WTC11 (cell line): ENCODE measurements around the gene COL4A1. TPM values are rescaled to one million over a fixed set of nuclear protein-coding genes. Genes with fewer than 3 reads are reported as not detected.

Source experiments
- ATAC-seq: fragments of 200-7000 bp; cut with Tn5 transposase; 2 replicates; pipeline ENCODE4 v1.10.0; 2021; ENCODE audit warnings: mild to moderate bottlenecking, moderate library complexity
- CTCF ChIA-PET: fragments of 300-600 bp; sonication (Branson Sonifier 250); formaldehyde crosslinking; loops from one replicate; lab custom pipeline; 2021; ENCODE audit warnings: antibody characterized with exemption; lab: Charles Lee
- POLR2A ChIA-PET: fragments of 350-600 bp; sonication (Branson Sonifier 250); formaldehyde crosslinking; loops from one replicate; lab custom pipeline; 2021; ENCODE audit warnings: antibody characterized with exemption; lab: Charles Lee
- DNase-seq: peaks from one replicate; pipeline ENCODE4 v3.0.0; 2021; ENCODE audit warnings: low spot score
- H3K27ac Mint-ChIP-seq: 2 replicates; pipeline ENCODE4 v1.8.0; 2021; ENCODE audit warnings: mixed read lengths
- H3K27me3 Mint-ChIP-seq: 2 replicates; pipeline ENCODE4 v1.8.0; 2021; ENCODE audit warnings: low read depth, mild to moderate bottlenecking, moderate library complexity, mixed read lengths
- H3K36me3 Mint-ChIP-seq: 2 replicates; pipeline ENCODE4 v1.8.0; 2021; ENCODE audit warnings: mixed read lengths
- H3K4me1 Mint-ChIP-seq: 2 replicates; pipeline ENCODE4 v1.8.0; 2022; ENCODE audit warnings: mixed read lengths
- H3K4me3 Mint-ChIP-seq: 2 replicates; pipeline ENCODE4 v1.8.0; 2021; ENCODE audit warnings: mild to moderate bottlenecking, moderate library complexity, mixed read lengths
- H3K9me3 Mint-ChIP-seq: 2 replicates; pipeline ENCODE4 v1.8.0; 2021; ENCODE audit warnings: mixed read lengths
- ELF4 ChIP-seq: sonication (generic); formaldehyde crosslinking; IDR thresholded peaks from 2 replicates; pipeline ENCODE4 v1.8.1; 2022; ENCODE audit warnings: low read depth, mild to moderate bottlenecking, moderate library complexity, missing genetic modification reagents
- ESRRA ChIP-seq: sonication (generic); formaldehyde crosslinking; IDR thresholded peaks from 2 replicates; pipeline ENCODE4 v1.8.1; 2022; ENCODE audit warnings: mild to moderate bottlenecking, missing genetic modification reagents, borderline replicate concordance
- GRHL2 ChIP-seq: fragments of 250-450 bp; sonication (Bioruptor Pico); IDR thresholded peaks from 2 replicates; pipeline ENCODE4 v1.8.0; 2022; ENCODE audit warnings: mild to moderate bottlenecking, moderate library complexity; ENCODE audit not compliant: insufficient replicate concordance, severe bottlenecking
- KAT7 ChIP-seq: sonication (generic); formaldehyde crosslinking; IDR thresholded peaks from 2 replicates; pipeline ENCODE4 v1.8.1; 2023; ENCODE audit warnings: missing genetic modification reagents, mild to moderate bottlenecking, borderline replicate concordance
- PRRX2 ChIP-seq: fragments of 250-450 bp; sonication (Bioruptor Pico); IDR thresholded peaks from 2 replicates; pipeline ENCODE4 v1.8.0; 2021; ENCODE audit warnings: mild to moderate bottlenecking
- SP1 ChIP-seq: sonication (generic); formaldehyde crosslinking; conservative IDR thresholded peaks from 2 replicates; pipeline ENCODE4 v1.8.1; 2022; ENCODE audit warnings: missing genetic modification reagents
- TEAD1 ChIP-seq: sonication (generic); formaldehyde crosslinking; IDR thresholded peaks from 2 replicates; pipeline ENCODE4 v1.8.0; 2022; ENCODE audit warnings: mild to moderate bottlenecking, missing genetic modification reagents
- ZBTB21 ChIP-seq: sonication (generic); formaldehyde crosslinking; IDR thresholded peaks from 2 replicates; pipeline ENCODE4 v1.8.1; 2023; ENCODE audit warnings: mild to moderate bottlenecking, missing genetic modification reagents, borderline replicate concordance
- ZNF317 ChIP-seq: sonication (generic); formaldehyde crosslinking; IDR thresholded peaks from 2 replicates; pipeline ENCODE4 v1.8.1; 2023; ENCODE audit warnings: low read depth, mild to moderate bottlenecking, moderate library complexity, missing genetic modification reagents, borderline replicate concordance
- total RNA-seq: library from RNA; stranded (reverse); gene quantifications from 3 replicates; pipeline ENCODE4 v1.2.3, GENCODE V29; 2021
- TF ChIP-seq, protein P1 (sequence below): fragments of 200-600 bp; IDR thresholded peaks from 2 replicates; pipeline ENCODE4 v1.8.0; 2022; ENCODE audit warnings: antibody characterized with exemption
- TF ChIP-seq, protein P2 (sequence below): sonication (generic); formaldehyde crosslinking; IDR thresholded peaks from 2 replicates; pipeline ENCODE4 v1.8.1; 2022; ENCODE audit warnings: low read depth, missing genetic modification reagents, borderline replicate concordance
- TF ChIP-seq, protein P3 (sequence below): sonication (generic); formaldehyde crosslinking; IDR thresholded peaks from 2 replicates; pipeline ENCODE4 v1.8.0; 2023; ENCODE audit warnings: missing genetic modification reagents
- TF ChIP-seq, protein P4 (sequence below): fragments of 250-450 bp; sonication (Bioruptor Pico); IDR thresholded peaks from 2 replicates; pipeline ENCODE4 v1.9.0; 2021; ENCODE audit warnings: moderate library complexity, mild to moderate bottlenecking, inconsistent platforms, borderline replicate concordance
- TF ChIP-seq, protein P5 (sequence below): sonication (generic); formaldehyde crosslinking; IDR thresholded peaks from 2 replicates; pipeline ENCODE4 v1.8.0; 2022; ENCODE audit warnings: missing genetic modification reagents
- TF ChIP-seq, protein P6 (sequence below): sonication (generic); formaldehyde crosslinking; IDR thresholded peaks from 2 replicates; pipeline ENCODE4 v1.8.1; 2023; ENCODE audit warnings: mild to moderate bottlenecking, missing genetic modification reagents, moderate library complexity

COL4A1 gene
- total RNA-seq, 1 experiment from 2014 or later, result 89.6 TPM

DNA sequence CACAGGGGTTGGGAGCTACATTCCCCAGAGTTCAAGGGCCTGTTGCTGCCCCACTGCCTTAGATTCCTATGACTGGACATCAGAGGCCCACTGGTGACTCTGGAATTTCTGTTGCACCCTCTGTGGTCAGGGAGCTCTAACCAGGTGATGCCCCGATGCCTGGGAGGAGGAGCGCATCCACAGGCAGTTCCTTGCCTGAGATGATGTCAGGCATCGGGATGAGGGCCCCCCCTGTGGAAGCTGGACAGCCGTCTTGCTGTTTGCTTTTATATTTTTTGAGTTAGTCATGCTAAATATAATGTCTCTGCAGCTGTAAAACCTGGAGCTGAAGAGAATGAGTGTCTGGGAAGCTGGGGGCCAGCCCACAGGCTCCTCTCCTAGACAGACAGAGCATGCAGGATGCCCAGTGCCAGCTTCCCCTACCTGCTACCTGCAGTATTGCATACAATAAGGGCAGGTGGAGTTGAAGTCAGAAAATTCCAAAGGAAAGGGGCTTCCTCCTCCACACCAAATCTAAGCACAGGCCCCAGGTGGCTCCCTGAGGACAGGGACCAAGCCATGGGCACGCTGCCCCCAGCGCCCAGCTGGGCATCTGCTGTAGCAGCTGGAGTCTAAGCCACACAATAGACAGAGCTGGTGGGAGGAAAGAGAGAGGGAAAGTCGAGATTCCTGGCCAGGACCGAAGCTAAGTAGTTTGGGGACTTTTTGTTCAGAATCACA is 16.4 kb upstream of the COL4A1 start (continued):
- TF ChIP-seq, protein P1, sequence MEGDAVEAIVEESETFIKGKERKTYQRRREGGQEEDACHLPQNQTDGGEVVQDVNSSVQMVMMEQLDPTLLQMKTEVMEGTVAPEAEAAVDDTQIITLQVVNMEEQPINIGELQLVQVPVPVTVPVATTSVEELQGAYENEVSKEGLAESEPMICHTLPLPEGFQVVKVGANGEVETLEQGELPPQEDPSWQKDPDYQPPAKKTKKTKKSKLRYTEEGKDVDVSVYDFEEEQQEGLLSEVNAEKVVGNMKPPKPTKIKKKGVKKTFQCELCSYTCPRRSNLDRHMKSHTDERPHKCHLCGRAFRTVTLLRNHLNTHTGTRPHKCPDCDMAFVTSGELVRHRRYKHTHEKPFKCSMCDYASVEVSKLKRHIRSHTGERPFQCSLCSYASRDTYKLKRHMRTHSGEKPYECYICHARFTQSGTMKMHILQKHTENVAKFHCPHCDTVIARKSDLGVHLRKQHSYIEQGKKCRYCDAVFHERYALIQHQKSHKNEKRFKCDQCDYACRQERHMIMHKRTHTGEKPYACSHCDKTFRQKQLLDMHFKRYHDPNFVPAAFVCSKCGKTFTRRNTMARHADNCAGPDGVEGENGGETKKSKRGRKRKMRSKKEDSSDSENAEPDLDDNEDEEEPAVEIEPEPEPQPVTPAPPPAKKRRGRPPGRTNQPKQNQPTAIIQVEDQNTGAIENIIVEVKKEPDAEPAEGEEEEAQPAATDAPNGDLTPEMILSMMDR, result 0 out of 2 replicates have a peak, but pooled peaks have one; percentile 12
- TF ChIP-seq, protein P2, sequence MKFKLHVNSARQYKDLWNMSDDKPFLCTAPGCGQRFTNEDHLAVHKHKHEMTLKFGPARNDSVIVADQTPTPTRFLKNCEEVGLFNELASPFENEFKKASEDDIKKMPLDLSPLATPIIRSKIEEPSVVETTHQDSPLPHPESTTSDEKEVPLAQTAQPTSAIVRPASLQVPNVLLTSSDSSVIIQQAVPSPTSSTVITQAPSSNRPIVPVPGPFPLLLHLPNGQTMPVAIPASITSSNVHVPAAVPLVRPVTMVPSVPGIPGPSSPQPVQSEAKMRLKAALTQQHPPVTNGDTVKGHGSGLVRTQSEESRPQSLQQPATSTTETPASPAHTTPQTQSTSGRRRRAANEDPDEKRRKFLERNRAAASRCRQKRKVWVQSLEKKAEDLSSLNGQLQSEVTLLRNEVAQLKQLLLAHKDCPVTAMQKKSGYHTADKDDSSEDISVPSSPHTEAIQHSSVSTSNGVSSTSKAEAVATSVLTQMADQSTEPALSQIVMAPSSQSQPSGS (CRISPR knock-in tag), result no peak
- no peak for TF ChIP-seq TEAD1 (CRISPR knock-in tag)

DNA sequence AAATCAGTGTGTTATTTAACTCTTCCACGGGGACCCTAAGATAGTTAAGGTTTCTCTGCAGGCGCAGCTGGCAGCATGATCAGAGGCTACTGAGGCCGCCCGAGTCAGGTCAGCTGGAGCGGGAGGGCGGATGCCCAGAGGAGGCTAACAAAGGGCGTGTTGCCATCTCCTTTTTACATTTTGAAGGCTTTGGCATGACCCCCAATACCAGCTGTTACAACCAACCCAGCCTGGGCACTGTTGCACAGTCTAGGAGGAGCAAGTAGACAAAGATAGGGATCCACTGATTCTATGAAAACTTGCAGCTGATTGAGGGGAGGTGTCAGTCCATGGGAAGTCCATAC is 15.8 kb upstream of the COL4A1 start:
- H3K4me1 Mint-ChIP-seq, result peaks cover 59% of the 10 kb centered on the region
- H3K4me3 Mint-ChIP-seq, result no peak overlapping the region
- H3K9me3 Mint-ChIP-seq, result peaks cover 8% of the 10 kb centered on the region
- CTCF ChIA-PET, result interaction anchor here (1.0 to 4.0 kb wide), 8 partner anchors 15 to 101 kb away, joined by 4 to 29 read pairs (median 6); partner anchors contain the start of genes COL4A1 and COL4A2
- H3K27me3 Mint-ChIP-seq, result no peaks in the 10 kb centered on the region
- no peak for ATAC-seq
- TF ChIP-seq, protein P3, sequence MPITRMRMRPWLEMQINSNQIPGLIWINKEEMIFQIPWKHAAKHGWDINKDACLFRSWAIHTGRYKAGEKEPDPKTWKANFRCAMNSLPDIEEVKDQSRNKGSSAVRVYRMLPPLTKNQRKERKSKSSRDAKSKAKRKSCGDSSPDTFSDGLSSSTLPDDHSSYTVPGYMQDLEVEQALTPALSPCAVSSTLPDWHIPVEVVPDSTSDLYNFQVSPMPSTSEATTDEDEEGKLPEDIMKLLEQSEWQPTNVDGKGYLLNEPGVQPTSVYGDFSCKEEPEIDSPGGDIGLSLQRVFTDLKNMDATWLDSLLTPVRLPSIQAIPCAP (CRISPR knock-in tag), result no peak
- TF ChIP-seq, protein P4, sequence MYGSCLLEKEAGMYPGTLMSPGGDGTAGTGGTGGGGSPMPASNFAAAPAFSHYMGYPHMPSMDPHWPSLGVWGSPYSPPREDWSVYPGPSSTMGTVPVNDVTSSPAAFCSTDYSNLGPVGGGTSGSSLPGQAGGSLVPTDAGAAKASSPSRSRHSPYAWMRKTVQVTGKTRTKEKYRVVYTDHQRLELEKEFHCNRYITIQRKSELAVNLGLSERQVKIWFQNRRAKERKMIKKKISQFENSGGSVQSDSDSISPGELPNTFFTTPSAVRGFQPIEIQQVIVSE (CRISPR knock-in tag), result no peak
- no peak for TF ChIP-seq ESRRA
- TF ChIP-seq PRRX2, result no peak
- TF ChIP-seq ELF4 (CRISPR knock-in tag), result no peak
- no peak for TF ChIP-seq SP1
- TF ChIP-seq, protein P5, sequence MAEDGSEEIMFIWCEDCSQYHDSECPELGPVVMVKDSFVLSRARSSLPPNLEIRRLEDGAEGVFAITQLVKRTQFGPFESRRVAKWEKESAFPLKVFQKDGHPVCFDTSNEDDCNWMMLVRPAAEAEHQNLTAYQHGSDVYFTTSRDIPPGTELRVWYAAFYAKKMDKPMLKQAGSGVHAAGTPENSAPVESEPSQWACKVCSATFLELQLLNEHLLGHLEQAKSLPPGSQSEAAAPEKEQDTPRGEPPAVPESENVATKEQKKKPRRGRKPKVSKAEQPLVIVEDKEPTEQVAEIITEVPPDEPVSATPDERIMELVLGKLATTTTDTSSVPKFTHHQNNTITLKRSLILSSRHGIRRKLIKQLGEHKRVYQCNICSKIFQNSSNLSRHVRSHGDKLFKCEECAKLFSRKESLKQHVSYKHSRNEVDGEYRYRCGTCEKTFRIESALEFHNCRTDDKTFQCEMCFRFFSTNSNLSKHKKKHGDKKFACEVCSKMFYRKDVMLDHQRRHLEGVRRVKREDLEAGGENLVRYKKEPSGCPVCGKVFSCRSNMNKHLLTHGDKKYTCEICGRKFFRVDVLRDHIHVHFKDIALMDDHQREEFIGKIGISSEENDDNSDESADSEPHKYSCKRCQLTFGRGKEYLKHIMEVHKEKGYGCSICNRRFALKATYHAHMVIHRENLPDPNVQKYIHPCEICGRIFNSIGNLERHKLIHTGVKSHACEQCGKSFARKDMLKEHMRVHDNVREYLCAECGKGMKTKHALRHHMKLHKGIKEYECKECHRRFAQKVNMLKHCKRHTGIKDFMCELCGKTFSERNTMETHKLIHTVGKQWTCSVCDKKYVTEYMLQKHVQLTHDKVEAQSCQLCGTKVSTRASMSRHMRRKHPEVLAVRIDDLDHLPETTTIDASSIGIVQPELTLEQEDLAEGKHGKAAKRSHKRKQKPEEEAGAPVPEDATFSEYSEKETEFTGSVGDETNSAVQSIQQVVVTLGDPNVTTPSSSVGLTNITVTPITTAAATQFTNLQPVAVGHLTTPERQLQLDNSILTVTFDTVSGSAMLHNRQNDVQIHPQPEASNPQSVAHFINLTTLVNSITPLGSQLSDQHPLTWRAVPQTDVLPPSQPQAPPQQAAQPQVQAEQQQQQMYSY, result no peak
- no peak for TF ChIP-seq KAT7 (CRISPR knock-in tag)
- TF ChIP-seq, protein P6, sequence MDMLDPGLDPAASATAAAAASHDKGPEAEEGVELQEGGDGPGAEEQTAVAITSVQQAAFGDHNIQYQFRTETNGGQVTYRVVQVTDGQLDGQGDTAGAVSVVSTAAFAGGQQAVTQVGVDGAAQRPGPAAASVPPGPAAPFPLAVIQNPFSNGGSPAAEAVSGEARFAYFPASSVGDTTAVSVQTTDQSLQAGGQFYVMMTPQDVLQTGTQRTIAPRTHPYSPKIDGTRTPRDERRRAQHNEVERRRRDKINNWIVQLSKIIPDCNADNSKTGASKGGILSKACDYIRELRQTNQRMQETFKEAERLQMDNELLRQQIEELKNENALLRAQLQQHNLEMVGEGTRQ, result no peak
- TF ChIP-seq ZNF317, result no peak
- no peak for TF ChIP-seq GRHL2 (CRISPR knock-in tag)
- no peak for TF ChIP-seq ZBTB21
- TF ChIP-seq, all 79 proteins: peak for 0
- peaks cover 7% of the 10 kb centered on the region for H3K36me3 Mint-ChIP-seq
- DNase-seq, result no peak
- POLR2A ChIA-PET, result interaction anchor here (1.0 kb wide), 1 partner anchor 88 kb away, joined by 3 read pairs; no protein-coding TSS in a partner anchor
- H3K27ac Mint-ChIP-seq, result no peak overlapping the region
